CD14-positive monocyte (primary cell): ENCODE data around the gene MAP7. TPM values are rescaled to one million over a fixed set of nuclear protein-coding genes. Genes with fewer than 3 reads are reported as not detected.

Experiments used
- DNase-seq, 3 donors: peaks; one replicate each; pipeline ENCODE4 v3.0.0-alpha.2; 2011 to 2022
- H2AFZ ChIP-seq: 2 replicates; pipeline ENCODE4 v1.6.0; 2012; ENCODE audit warnings: mild to moderate bottlenecking, low read depth, low read length, inconsistent platforms; ENCODE audit not compliant: insufficient read depth, poor library complexity, severe bottlenecking
- H3K27ac ChIP-seq, 2 donors: 1 replicate in 1 of 2; 2 replicates in 1 of 2; pipeline ENCODE4 v1.5.1; 2012 to 2013; ENCODE audit warnings: low read length in 2 of 2, control low read depth in 1 of 2, inconsistent platforms in 1 of 2, low read depth in 1 of 2, mild to moderate bottlenecking in 1 of 2
- H3K27me3 ChIP-seq, 2 donors: one replicate each; pipeline versions ENCODE4 v1.6.0 to v1.6.1; 2011 to 2013; ENCODE audit warnings: low read length in 2 of 2; ENCODE audit not compliant: control insufficient read depth in 2 of 2, insufficient read depth in 2 of 2
- H3K36me3 ChIP-seq, 2 donors: replicated peaks in 1 of 2; 1 replicate in 1 of 2; 2 replicates in 1 of 2; pipeline versions ENCODE4 v1.5.1 to v1.6.1; 2012 to 2013; ENCODE audit warnings: low read length in 2 of 2, control low read depth in 1 of 2, inconsistent platforms in 1 of 2, mild to moderate bottlenecking in 1 of 2; ENCODE audit not compliant: insufficient read depth in 2 of 2, control insufficient read depth in 1 of 2
- H3K4me1 ChIP-seq, 2 donors: 1 replicate in 1 of 2; 2 replicates in 1 of 2; pipeline versions ENCODE4 v1.5.1 to v1.6.1; 2012 to 2013; ENCODE audit warnings: low read length in 2 of 2, control low read depth in 1 of 2, inconsistent platforms in 1 of 2, mild to moderate bottlenecking in 1 of 2, moderate library complexity in 1 of 2; ENCODE audit not compliant: insufficient read depth in 2 of 2, control insufficient read depth in 1 of 2
- H3K4me2 ChIP-seq: replicated peaks from 2 replicates; pipeline ENCODE3; 2012; ENCODE audit warnings: low read length, moderate library complexity, mild to moderate bottlenecking; ENCODE audit not compliant: poor library complexity, severe bottlenecking; ENCODE audit errors: extremely low read depth
- H3K4me3 ChIP-seq, 3 experiments: fragments of 200-600 bp in 1 of 3; sonication (generic) in 1 of 3; replicated peaks in 1 of 3; 1 replicate in 2 of 3; 2 replicates in 1 of 3; pipeline ENCODE4 v1.5.1; 2011 to 2013; ENCODE audit warnings: low read length in 3 of 3, mild to moderate bottlenecking in 3 of 3, control low read depth in 2 of 3, low read depth in 2 of 3, inconsistent platforms in 1 of 3, moderate library complexity in 1 of 3
- H3K79me2 ChIP-seq: 2 replicates; pipeline ENCODE4 v1.6.0; 2012; ENCODE audit warnings: mild to moderate bottlenecking, control low read depth, inconsistent platforms, low read length, moderate library complexity; ENCODE audit not compliant: insufficient read depth
- H3K9ac ChIP-seq: 2 replicates; pipeline ENCODE4 v1.6.0; 2017; ENCODE audit warnings: low read length, mild to moderate bottlenecking; ENCODE audit not compliant: insufficient read depth, poor library complexity, severe bottlenecking
- H3K9me3 ChIP-seq, 2 donors: replicated peaks in 1 of 2; 1 replicate in 1 of 2; 2 replicates in 1 of 2; pipeline versions ENCODE4 v1.5.1 to v1.6.1; 2012 to 2013; ENCODE audit warnings: low read length in 2 of 2, control low read depth in 1 of 2; ENCODE audit not compliant: control insufficient read depth in 1 of 2, insufficient read depth in 1 of 2
- H4K20me1 ChIP-seq: 2 replicates; pipeline ENCODE4 v1.6.0; 2012; ENCODE audit warnings: mild to moderate bottlenecking, low read length, control low read depth, moderate library complexity; ENCODE audit not compliant: insufficient read depth
- H3K27ac Mint-ChIP-seq, 7 donors: one replicate each; pipeline ENCODE4 v1.8.0; 2020; ENCODE audit warnings: mild to moderate bottlenecking in 7 of 7, mixed read lengths in 7 of 7, moderate library complexity in 6 of 7, inconsistent platforms in 2 of 7
- H3K27me3 Mint-ChIP-seq, 3 donors: one replicate each; pipeline ENCODE4 v1.8.0; 2021 to 2022; ENCODE audit warnings: low read depth in 3 of 3, mild to moderate bottlenecking in 3 of 3, mixed read lengths in 3 of 3, moderate library complexity in 3 of 3, inconsistent platforms in 1 of 3
- H3K36me3 Mint-ChIP-seq, 2 donors: one replicate each; pipeline ENCODE4 v1.8.0; 2020; ENCODE audit warnings: mixed read lengths in 2 of 2, inconsistent platforms in 1 of 2, mild to moderate bottlenecking in 1 of 2
- H3K4me1 Mint-ChIP-seq: one replicate; pipeline ENCODE4 v1.8.0; 2020; ENCODE audit warnings: mild to moderate bottlenecking, mixed read lengths
- H3K4me3 Mint-ChIP-seq, 2 donors: one replicate each; pipeline ENCODE4 v1.8.0; 2020; ENCODE audit warnings: mild to moderate bottlenecking in 2 of 2, mixed read lengths in 2 of 2, moderate library complexity in 1 of 2
- H3K9me3 Mint-ChIP-seq, 7 donors: one replicate each; pipeline ENCODE4 v1.8.0; 2020 to 2022; ENCODE audit warnings: mixed read lengths in 7 of 7, mild to moderate bottlenecking in 6 of 7, moderate library complexity in 6 of 7, inconsistent platforms in 2 of 7
- CTCF ChIP-seq: fragments of 200-600 bp; IDR thresholded peaks from one replicate; pipeline ENCODE4 v1.8.0; 2022; ENCODE audit warnings: antibody characterized with exemption, mild to moderate bottlenecking
- WGBS: methylation state at CpG from one replicate; pipeline ENCODE4 v1.1.5; 2013; ENCODE audit warnings: missing lambda C conversion rate; ENCODE audit not compliant: insufficient coverage; 5-methylcytosine and 5-hydroxymethylcytosine counted together
- intact Hi-C, 2 donors: fragments of 100-400 bp; cut with micrococcal nuclease; formaldehyde crosslinking; loops; one replicate each; pipeline versions ENCODE4 v1.15.0 to v1.15.1; 2023
- polyA plus RNA-seq, 3 donors: library from polyadenylated mRNA; depleted of rRNA in 1 of 3; unstranded in 2 of 3; stranded (reverse) in 1 of 3; fragments of 300-500 nt in 2 of 3; fragments of >200 nt in 1 of 3; fragmentation: Illumina TruSeq in 2 of 3; gene quantifications; 1 replicate in 2 of 3; 2 replicates in 1 of 3; pipeline ENCODE4 v1.2.3, GENCODE V29; 2012 to 2021

Gene MAP7
- polyA plus RNA-seq, 3 donors, result 0.67 to 1.6 (median 1.2) TPM

DNA sequence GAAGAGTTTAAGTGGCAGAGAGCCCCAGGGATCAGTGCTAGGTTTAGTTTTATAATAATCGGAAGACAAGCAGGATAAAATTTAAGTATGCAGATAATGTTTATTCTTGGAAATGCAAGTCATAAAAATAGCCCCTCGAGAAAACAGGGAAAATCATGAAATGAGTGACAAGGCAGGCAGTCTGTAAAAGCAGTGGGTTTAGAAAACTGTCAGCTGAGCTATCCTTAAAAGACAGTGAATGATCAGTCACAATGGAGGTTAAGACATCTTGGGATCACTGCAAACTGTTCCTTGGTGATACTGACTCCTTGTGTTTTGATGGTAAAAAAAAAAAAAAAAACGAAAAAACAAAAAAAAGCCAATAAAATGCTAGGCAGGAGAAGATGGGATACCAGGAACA lies 199.3 kb downstream of the MAP7 start:
- H2AFZ ChIP-seq, result no peak overlapping the region
- H3K27ac ChIP-seq, result no peak overlapping the region
- no peaks in the 10 kb centered on the region for H3K9me3 ChIP-seq
- no peak overlapping the region for H3K4me3 ChIP-seq
- peaks cover 0 to 1% of the 10 kb centered on the region in 2 donors for H3K36me3 Mint-ChIP-seq
- no peak for TF ChIP-seq CTCF
- H3K4me1 Mint-ChIP-seq, result peaks cover 12% of the 10 kb centered on the region
- DNase-seq, result no peak
- no peaks in the 10 kb centered on the region for H3K27me3 ChIP-seq
- no peaks in the 10 kb centered on the region for H4K20me1 ChIP-seq
- H3K27ac Mint-ChIP-seq, result no peak overlapping the region
- 100% methylated on average over 2 of the region's 3 CpGs for WGBS
- H3K4me1 ChIP-seq, result peaks cover 9 to 10% of the 10 kb centered on the region in 2 donors
- H3K9me3 Mint-ChIP-seq, result no peaks in the 10 kb centered on the region
- intact Hi-C loops, result no loop called here
- no peak overlapping the region for H3K9ac ChIP-seq
- no peaks in the 10 kb centered on the region for H3K27me3 Mint-ChIP-seq
- H3K4me2 ChIP-seq, result no peak overlapping the region
- no peak overlapping the region for H3K4me3 Mint-ChIP-seq
- H3K36me3 ChIP-seq, result no peaks in the 10 kb centered on the region
- no peaks in the 10 kb centered on the region for H3K79me2 ChIP-seq

- no peak overlapping the region for H3K4me3 ChIP-seq
- no peaks in the 10 kb centered on the region for H3K9me3 ChIP-seq
- TF ChIP-seq CTCF, result no peak
- no CpG with 5 or more reads among the region's 2 CpGs for WGBS
- no peak overlapping the region for H3K4me3 Mint-ChIP-seq
- peaks cover 5 to 10% of the 10 kb centered on the region in 2 donors for H3K36me3 Mint-ChIP-seq
- no peaks in the 10 kb centered on the region for H4K20me1 ChIP-seq
- peaks cover 10% of the 10 kb centered on the region for H3K4me1 Mint-ChIP-seq
- H3K27ac Mint-ChIP-seq, result peak overlapping the region in 5 of 7 donors; percentile 40 to 81 (median 64)
- no peak overlapping the region for H3K9ac ChIP-seq
- H3K27me3 Mint-ChIP-seq, result no peaks in the 10 kb centered on the region
- intact Hi-C loops, result no loop called here
- peaks cover 0 to 8% of the 10 kb centered on the region in 2 donors for H3K36me3 ChIP-seq
- H3K27ac ChIP-seq, result peak overlapping the region in 1 of 2 donors; percentile 52
- peaks cover 9 to 10% of the 10 kb centered on the region in 2 donors for H3K4me1 ChIP-seq
- peak; percentile 62 to 80 (median 68) for DNase-seq
- H2AFZ ChIP-seq, result no peak overlapping the region
- H3K27me3 ChIP-seq, result no peaks in the 10 kb centered on the region
- no peak overlapping the region for H3K4me2 ChIP-seq
- no peaks in the 10 kb centered on the region for H3K79me2 ChIP-seq
- H3K9me3 Mint-ChIP-seq, result no peaks in the 10 kb centered on the region
Measured at GRCh38 chr6:136347847-136348246, 202.4 kb downstream of the MAP7 start.
